ENCODE measurements around the gene GRM8.
"Not testable (repeated sequence)": the region's sequence is repeated elsewhere in the genome, so short reads cannot be mapped to it uniquely, and the experiment has no call there.

GRM8 gene

GRCh38 chr7:126716321-126716720 is 536.4 kb downstream of the GRM8 start:
- no peak for DNase-seq (ENCODE audit: low spot score)

GRCh38 chr7:126715076-126715475 is 537.7 kb downstream of the GRM8 start:
- no peak for DNase-seq (ENCODE audit: low spot score)

- no peak for DNase-seq (ENCODE audit: low spot score)
Observed at GRCh38 chr7:126702242-126703016, 550.3 kb downstream of the GRM8 start.

- no peak for DNase-seq (ENCODE audit: low spot score)
Observed at GRCh38 chr7:126700807-126701604, 551.7 kb downstream of the GRM8 start.

- no peak for DNase-seq (ENCODE audit: low spot score)
Observed at GRCh38 chr7:126699707-126700106, 553.0 kb downstream of the GRM8 start.

GRCh38 chr7:126698909-126699308 is 553.8 kb downstream of the GRM8 start:
- DNase-seq (ENCODE audit: low spot score) = no peak

- no peak for DNase-seq (ENCODE audit: low spot score)
Observed at GRCh38 chr7:126698446-126698845, 554.3 kb downstream of the GRM8 start.

- no peak for DNase-seq (ENCODE audit: low spot score)
Observed at GRCh38 chr7:126696256-126697038, 556.3 kb downstream of the GRM8 start.

GRCh38 chr7:126690848-126691751 is 561.6 kb downstream of the GRM8 start:
- no peak for DNase-seq (ENCODE audit: low spot score)

GRCh38 chr7:126690104-126690503 is 562.6 kb downstream of the GRM8 start:
- DNase-seq (ENCODE audit: low spot score) = no peak

GRCh38 chr7:126689037-126689436 is 563.7 kb downstream of the GRM8 start:
- DNase-seq (ENCODE audit: low spot score) = no peak

GRCh38 chr7:126686474-126686873 is 566.3 kb downstream of the GRM8 start:
- DNase-seq (ENCODE audit: low spot score) = no peak

- DNase-seq (ENCODE audit: low spot score) = no peak
Observed at GRCh38 chr7:126685596-126685995, 567.1 kb downstream of the GRM8 start.

- DNase-seq (ENCODE audit: low spot score) = no peak
Observed at GRCh38 chr7:126685018-126685573, 567.6 kb downstream of the GRM8 start.

- DNase-seq (ENCODE audit: low spot score) = no peak
Observed at GRCh38 chr7:126682176-126682575, 570.6 kb downstream of the GRM8 start.

GRCh38 chr7:126668762-126669161 is 584.0 kb downstream of the GRM8 start:
- not testable (repeated sequence) for DNase-seq (ENCODE audit: low spot score)

- DNase-seq (ENCODE audit: low spot score) = no peak
Observed at GRCh38 chr7:126668367-126668752, 584.4 kb downstream of the GRM8 start.

- peak; percentile 20 for DNase-seq (ENCODE audit: low spot score)
Observed at GRCh38 chr7:126667742-126668366, 584.9 kb downstream of the GRM8 start.

GRCh38 chr7:126662856-126663255 is 589.9 kb downstream of the GRM8 start:
- DNase-seq (ENCODE audit: low spot score) = no peak

- no peak for DNase-seq (ENCODE audit: low spot score)
Observed at GRCh38 chr7:126659124-126659523, 593.6 kb downstream of the GRM8 start.

GRCh38 chr7:126658684-126659083 is 594.1 kb downstream of the GRM8 start:
- no peak for DNase-seq (ENCODE audit: low spot score)

Measured in HuH-7.5 (cell line).